GM10248 (cell line): ENCODE results near the gene NHLRC4.

ENCODE experiments used
- CTCF ChIA-PET: fragments of 300-600 bp; sonication (Branson Sonifier 250); formaldehyde crosslinking; extraction: SDS; loops from one replicate; lab custom pipeline; 2021; ENCODE audit warnings: antibody characterized with exemption; lab: Yijun Ruan, JAX
- POLR2A ChIA-PET: fragments of 350-650 bp; sonication (Branson Sonifier 250); formaldehyde crosslinking; extraction: SDS; loops from one replicate; lab custom pipeline; 2020; ENCODE audit warnings: antibody characterized with exemption; lab: Yijun Ruan, JAX
- DNase-seq: peaks from one replicate; pipeline ENCODE4 v3.0.0; 2012; ENCODE audit errors: extremely low spot score
- TF ChIP-seq, protein P1 (sequence below): IDR thresholded peaks from 2 replicates; pipeline ENCODE4 v1.5.1; 2012; ENCODE audit warnings: mild to moderate bottlenecking, low read depth; ENCODE audit errors: extremely low read depth, missing control alignments, control extremely low read depth

The NHLRC4 gene

DNA sequence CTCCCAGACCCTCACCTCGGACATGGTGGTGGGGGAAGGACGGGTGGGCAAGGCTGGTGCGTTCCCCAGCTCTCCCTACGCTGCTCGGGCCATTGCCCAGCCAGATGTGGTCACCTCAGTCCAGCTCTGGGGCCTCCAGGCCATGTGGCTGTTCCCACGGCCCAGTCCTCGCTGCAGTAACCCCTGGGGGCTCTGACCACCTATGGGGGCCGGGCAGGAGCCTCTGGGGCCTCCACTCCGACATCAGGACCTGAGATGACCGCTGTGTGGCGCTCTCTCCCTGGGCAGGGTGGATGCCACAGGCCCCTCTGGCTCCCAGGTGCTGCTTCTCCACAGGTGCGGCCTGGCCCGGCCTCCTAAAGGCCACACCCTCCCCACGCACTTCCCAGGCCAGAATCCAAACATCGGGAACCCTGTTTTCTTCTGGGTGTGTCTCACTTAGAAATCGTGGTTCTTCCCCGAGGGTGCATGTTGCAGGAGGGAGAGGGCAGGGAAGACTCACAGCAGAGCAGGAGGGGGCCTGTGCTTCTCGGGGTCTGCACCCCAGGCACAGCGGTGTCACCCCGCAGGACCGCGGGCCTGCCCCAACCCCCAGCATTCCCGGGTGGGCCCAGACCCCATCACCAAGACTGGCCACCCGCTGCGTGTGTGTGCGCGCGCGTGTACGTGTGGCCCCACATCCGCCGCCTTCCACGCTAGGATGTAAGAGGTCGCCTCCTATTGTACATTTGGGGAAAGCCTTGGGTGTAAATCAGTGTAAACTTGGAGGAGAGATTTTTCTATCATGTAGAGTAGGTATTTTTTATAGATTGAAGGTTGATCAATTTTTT lies 45.2 kb upstream of the NHLRC4 start:
- no peak for DNase-seq
- ChIA-PET POLR2A (no interaction called here), CTCF (interaction anchor here (0.9 to 1.8 kb wide), 2 partner anchors 7 to 16 kb away, joined by 3 to 5 read pairs; no protein-coding TSS in a partner anchor)
- TF ChIP-seq, protein P1, sequence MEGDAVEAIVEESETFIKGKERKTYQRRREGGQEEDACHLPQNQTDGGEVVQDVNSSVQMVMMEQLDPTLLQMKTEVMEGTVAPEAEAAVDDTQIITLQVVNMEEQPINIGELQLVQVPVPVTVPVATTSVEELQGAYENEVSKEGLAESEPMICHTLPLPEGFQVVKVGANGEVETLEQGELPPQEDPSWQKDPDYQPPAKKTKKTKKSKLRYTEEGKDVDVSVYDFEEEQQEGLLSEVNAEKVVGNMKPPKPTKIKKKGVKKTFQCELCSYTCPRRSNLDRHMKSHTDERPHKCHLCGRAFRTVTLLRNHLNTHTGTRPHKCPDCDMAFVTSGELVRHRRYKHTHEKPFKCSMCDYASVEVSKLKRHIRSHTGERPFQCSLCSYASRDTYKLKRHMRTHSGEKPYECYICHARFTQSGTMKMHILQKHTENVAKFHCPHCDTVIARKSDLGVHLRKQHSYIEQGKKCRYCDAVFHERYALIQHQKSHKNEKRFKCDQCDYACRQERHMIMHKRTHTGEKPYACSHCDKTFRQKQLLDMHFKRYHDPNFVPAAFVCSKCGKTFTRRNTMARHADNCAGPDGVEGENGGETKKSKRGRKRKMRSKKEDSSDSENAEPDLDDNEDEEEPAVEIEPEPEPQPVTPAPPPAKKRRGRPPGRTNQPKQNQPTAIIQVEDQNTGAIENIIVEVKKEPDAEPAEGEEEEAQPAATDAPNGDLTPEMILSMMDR = no peak

DNA sequence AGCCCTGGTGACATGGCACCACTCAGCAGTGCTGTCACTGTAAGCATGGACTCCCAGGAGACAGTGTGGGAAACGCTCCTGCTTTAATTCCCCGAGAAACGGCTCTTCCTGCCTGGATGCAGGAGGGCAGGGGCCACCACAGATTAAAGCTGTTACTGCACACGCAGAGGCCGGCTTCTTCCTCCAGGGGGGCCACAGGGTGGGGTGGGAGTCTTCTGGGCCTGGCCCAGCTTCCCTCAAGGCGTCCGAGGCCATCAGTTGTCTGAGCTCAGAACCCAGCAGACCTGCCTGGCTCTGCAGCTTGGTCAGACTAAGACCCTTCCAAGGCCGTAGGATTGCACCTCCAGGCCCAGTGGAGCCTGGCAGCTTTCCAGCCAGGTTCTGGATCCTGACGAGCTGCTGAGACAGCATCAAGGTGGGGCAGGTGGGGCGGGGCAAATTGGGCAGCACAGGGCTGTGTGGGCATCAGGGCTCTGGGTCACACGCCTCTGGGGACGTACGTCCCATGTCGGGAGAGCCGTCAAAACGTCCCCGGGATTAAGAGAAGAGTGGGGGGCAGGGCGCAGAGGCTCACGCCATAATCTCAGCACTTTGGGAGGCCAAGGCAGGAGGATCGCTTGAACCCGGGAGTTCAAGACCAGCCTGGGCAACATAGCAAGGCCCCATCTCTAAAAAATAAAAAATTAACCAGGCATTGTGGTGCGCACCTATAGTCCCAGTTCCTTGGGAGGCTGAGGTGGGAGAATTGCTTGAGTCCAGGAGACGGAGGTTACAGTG lies 44.3 kb upstream of the NHLRC4 start:
- CTCF ChIA-PET = interaction anchor here (0.9 to 1.8 kb wide), 2 partner anchors 8 to 15 kb away, joined by 3 to 5 read pairs; no protein-coding TSS in a partner anchor
- no peak for DNase-seq
- TF ChIP-seq, protein P1 = no peak
- POLR2A ChIA-PET = no interaction called here

- TF ChIP-seq, protein P1 = no peak
- no peak for DNase-seq
- ChIA-PET CTCF (interaction anchor here (1.8 kb wide), 1 partner anchor 9 kb away, joined by 5 read pairs; no protein-coding TSS in a partner anchor), POLR2A (no interaction called here)
These were observed 43.6 kb upstream of the NHLRC4 start for GRCh38 chr16:523097-523741.

DNA sequence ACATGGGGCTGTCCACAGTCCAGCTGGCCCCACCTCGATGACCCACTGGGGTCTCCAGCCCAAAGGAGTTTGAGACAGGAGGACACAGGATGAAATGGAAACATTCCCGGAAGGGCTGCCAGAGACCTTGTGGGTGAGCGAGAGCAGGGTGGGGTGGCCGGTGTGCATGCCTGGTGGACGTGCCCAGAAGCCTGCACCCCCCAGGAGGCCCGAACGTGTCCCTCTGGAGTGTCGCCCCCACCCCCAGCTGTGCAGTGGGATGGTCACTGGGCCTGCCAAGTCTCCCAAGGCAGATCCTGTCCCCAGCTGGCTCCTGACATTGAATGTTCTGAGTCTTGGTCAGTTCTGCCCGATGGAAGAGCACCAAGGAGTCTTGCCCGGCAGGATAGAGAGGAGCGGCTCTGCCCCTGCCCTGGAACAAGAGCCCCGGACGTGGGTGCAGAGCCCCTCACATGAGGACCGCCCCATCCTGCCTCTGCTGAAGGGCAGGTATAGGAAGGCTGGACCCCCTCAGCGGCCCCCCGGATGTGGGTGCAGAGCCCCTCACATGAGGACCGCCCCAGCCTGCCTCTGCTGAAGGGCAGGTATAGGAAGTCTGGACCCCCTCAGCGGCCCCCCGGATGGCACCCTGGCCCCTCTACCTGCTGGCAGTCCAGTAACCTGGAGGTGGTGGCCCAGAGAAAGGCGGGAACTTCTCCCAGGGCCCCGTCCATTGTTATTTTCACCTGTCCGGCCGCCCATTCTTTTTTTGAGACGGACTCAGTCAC lies 42.3 kb upstream of the NHLRC4 start:
- POLR2A ChIA-PET = no interaction called here

GRCh38 chr16:525123-525519 lies 41.7 kb upstream of the NHLRC4 start:
- DNase-seq = no peak
- TF ChIP-seq, protein P1 = no peak
- ChIA-PET CTCF (no interaction called here), POLR2A (no interaction called here)

More for the DNA sequence above, 42.3 kb upstream of the NHLRC4 start:
- DNase-seq = no peak
- TF ChIP-seq, protein P1 = no peak
- CTCF ChIA-PET = no interaction called here
